IMR-90 (cell line): ENCODE data around the gene LGALS13. TPM values are rescaled to one million over a fixed set of nuclear protein-coding genes. Genes with fewer than 3 reads are reported as not detected.

Experiments used
- ATAC-seq: fragments of 200-7000 bp; cut with Tn5 transposase; 2 replicates; pipeline ENCODE4 v1.9.1; 2020; ENCODE audit warnings: low read depth, mild to moderate bottlenecking, moderate library complexity
- BruUV-seq: library from RNA; stranded (reverse); fragments of 400-500 nt; replicated peaks from 2 replicates; lab custom pipeline; 2021; lab: Mats Ljungman, UMichigan
- CTCF ChIA-PET: fragments of 300-600 bp; formaldehyde crosslinking; extraction: SDS; loops from one replicate; lab custom pipeline; 2021; ENCODE audit warnings: antibody characterized with exemption; lab: Yijun Ruan, JAX
- POLR2A ChIA-PET: fragments of 300-600 bp; sonication (Branson Sonifier 250); formaldehyde crosslinking; loops from one replicate; lab custom pipeline; 2022; ENCODE audit warnings: antibody characterized with exemption; ENCODE audit not compliant: unreplicated experiment; lab: Charles Lee
- DNase-seq: peaks from one replicate; pipeline ENCODE4 v3.0.0; 2013
- H2AFZ ChIP-seq: replicated peaks from 2 replicates; pipeline ENCODE3; 2013; ENCODE audit warnings: low read length, mild to moderate bottlenecking; ENCODE audit not compliant: poor library complexity
- H2AK5ac ChIP-seq: 2 replicates; pipeline ENCODE4 v1.6.1; 2013; ENCODE audit warnings: low read depth, low read length, inconsistent platforms
- H2AK9ac ChIP-seq: replicated peaks from 2 replicates; pipeline ENCODE3; 2013; ENCODE audit warnings: mild to moderate bottlenecking, low read depth, low read length, moderate library complexity; ENCODE audit not compliant: poor library complexity
- H2BK120ac ChIP-seq: 2 replicates; pipeline ENCODE4 v1.6.1; 2013; ENCODE audit warnings: low read depth, low read length, inconsistent platforms
- H2BK15ac ChIP-seq: 3 replicates; pipeline ENCODE4 v1.6.1; 2013; ENCODE audit warnings: low read depth, low read length, inconsistent platforms
- H2BK20ac ChIP-seq: 2 replicates; pipeline ENCODE4 v1.6.1; 2013; ENCODE audit warnings: low read depth, mild to moderate bottlenecking, inconsistent platforms, low read length, moderate library complexity
- H2BK5ac ChIP-seq: 2 replicates; pipeline ENCODE4 v1.6.1; 2013; ENCODE audit warnings: mild to moderate bottlenecking, low read depth, low read length, inconsistent platforms; ENCODE audit not compliant: poor library complexity, severe bottlenecking
- H3K14ac ChIP-seq: replicated peaks from 2 replicates; pipeline ENCODE4 v1.6.1; 2013; ENCODE audit warnings: low read depth, low read length, inconsistent platforms
- H3K18ac ChIP-seq: 2 replicates; pipeline ENCODE4 v1.6.1; 2013; ENCODE audit warnings: low read depth, low read length, control low read depth
- H3K23ac ChIP-seq: 2 replicates; pipeline ENCODE4 v1.6.1; 2013; ENCODE audit warnings: low read depth, low read length, inconsistent platforms
- H3K27ac ChIP-seq: 2 replicates; pipeline ENCODE4 v1.5.1; 2013; ENCODE audit warnings: mild to moderate bottlenecking, control low read depth, low read length; ENCODE audit not compliant: insufficient read depth
- H3K27me3 ChIP-seq: 2 replicates; pipeline ENCODE4 v1.6.1; 2013; ENCODE audit warnings: low read length; ENCODE audit not compliant: control insufficient read depth, insufficient read depth
- H3K36me3 ChIP-seq: 2 replicates; pipeline ENCODE4 v1.6.1; 2013; ENCODE audit warnings: low read length, mixed read lengths; ENCODE audit not compliant: control insufficient read depth, insufficient read depth
- H3K4ac ChIP-seq: 2 replicates; pipeline ENCODE4 v1.6.1; 2013; ENCODE audit warnings: low read depth, low read length, inconsistent platforms
- H3K4me1 ChIP-seq: 2 replicates; pipeline ENCODE4 v1.6.1; 2013; ENCODE audit warnings: low read length, mixed read lengths; ENCODE audit not compliant: control insufficient read depth, insufficient read depth
- H3K4me2 ChIP-seq: 2 replicates; pipeline ENCODE4 v1.6.1; 2013; ENCODE audit warnings: low read depth, mild to moderate bottlenecking, control low read depth, low read length, moderate library complexity
- H3K4me3 ChIP-seq: 2 replicates; pipeline ENCODE4 v1.5.1; 2013; ENCODE audit warnings: low read depth, mild to moderate bottlenecking, control low read depth, low read length, moderate library complexity; ENCODE audit not compliant: insufficient read depth
- H3K56ac ChIP-seq: 2 replicates; pipeline ENCODE4 v1.6.1; 2013; ENCODE audit warnings: low read length, inconsistent platforms; ENCODE audit not compliant: insufficient read depth; ENCODE audit errors: extremely low read depth
- H3K79me1 ChIP-seq, 2 experiments: 2 replicates each; pipeline ENCODE4 v1.6.1; 2013; ENCODE audit warnings: low read length in 2 of 2, inconsistent platforms in 1 of 2, low read depth in 1 of 2
- H3K9ac ChIP-seq: 2 replicates; pipeline ENCODE4 v1.6.1; 2013; ENCODE audit warnings: low read depth, low read length, control low read depth
- H3K9me1 ChIP-seq: 2 replicates; pipeline ENCODE4 v1.6.1; 2013; ENCODE audit warnings: low read length, inconsistent platforms; ENCODE audit not compliant: insufficient read depth
- H3K9me3 ChIP-seq: 2 replicates; pipeline ENCODE4 v1.6.1; 2013; ENCODE audit warnings: low read length; ENCODE audit not compliant: control insufficient read depth, insufficient read depth
- H4K20me1 ChIP-seq: 2 replicates; pipeline ENCODE4 v1.6.1; 2013; ENCODE audit warnings: low read length, inconsistent platforms; ENCODE audit not compliant: insufficient read depth
- H4K5ac ChIP-seq: 2 replicates; pipeline ENCODE4 v1.6.1; 2013; ENCODE audit warnings: mild to moderate bottlenecking, low read depth, low read length, control low read depth
- H4K8ac ChIP-seq, 2 experiments: 2 replicates each; pipeline ENCODE4 v1.6.1; 2013; ENCODE audit warnings: low read depth in 2 of 2, low read length in 2 of 2, control low read depth in 1 of 2, inconsistent platforms in 1 of 2
- H4K91ac ChIP-seq: 2 replicates; pipeline ENCODE4 v1.6.1; 2013; ENCODE audit warnings: low read depth, low read length, inconsistent platforms; ENCODE audit not compliant: insufficient read depth
- BHLHE40 ChIP-seq: fragments of 150-350 bp; IDR thresholded peaks from 2 replicates; pipeline ENCODE4 v1.6.1; 2016; ENCODE audit warnings: mild to moderate bottlenecking, low read depth, low read length
- CEBPB ChIP-seq: IDR thresholded peaks from 2 replicates; pipeline ENCODE4 v1.6.1; 2012; ENCODE audit warnings: low read depth, low read length, improper control_type of control experiment
- CHD1 ChIP-seq: IDR thresholded peaks from 2 replicates; pipeline ENCODE4 v1.6.1; 2012; ENCODE audit warnings: low read depth, low read length, improper control_type of control experiment
- FOS ChIP-seq: fragments of 150-350 bp; IDR thresholded peaks from 2 replicates; pipeline ENCODE4 v1.6.1; 2016; ENCODE audit warnings: low read depth, low read length
- MAFK ChIP-seq: IDR thresholded peaks from 2 replicates; pipeline ENCODE4 v1.6.1; 2012; ENCODE audit warnings: low read depth, low read length, improper control_type of control experiment
- MAZ ChIP-seq: IDR thresholded peaks from 2 replicates; pipeline ENCODE4 v1.6.1; 2012; ENCODE audit warnings: low read depth, mild to moderate bottlenecking, low read length, improper control_type of control experiment, moderate library complexity, borderline replicate concordance
- MXI1 ChIP-seq: IDR thresholded peaks from 2 replicates; pipeline ENCODE4 v1.6.1; 2012; ENCODE audit warnings: low read depth, mild to moderate bottlenecking, low read length, moderate library complexity, borderline replicate concordance
- NFE2L2 ChIP-seq: fragments of 150-350 bp; IDR thresholded peaks from 2 replicates; pipeline ENCODE4 v1.6.1; 2016; ENCODE audit warnings: low read depth, mild to moderate bottlenecking, low read length
- POLR2A ChIP-seq: IDR thresholded peaks from 2 replicates; pipeline ENCODE4 v1.6.1; 2012; ENCODE audit warnings: mild to moderate bottlenecking, low read depth, low read length
- RAD21 ChIP-seq: IDR thresholded peaks from 2 replicates; pipeline ENCODE4 v1.6.1; 2012; ENCODE audit warnings: low read length, improper control_type of control experiment
- RCOR1 ChIP-seq: IDR thresholded peaks from 2 replicates; pipeline ENCODE4 v1.6.1; 2012; ENCODE audit warnings: mild to moderate bottlenecking, low read length, improper control_type of control experiment; ENCODE audit not compliant: insufficient replicate concordance
- RFX5 ChIP-seq: IDR thresholded peaks from 2 replicates; pipeline ENCODE4 v1.8.0; 2012; ENCODE audit warnings: low read depth, mild to moderate bottlenecking, low read length, moderate library complexity
- SMC3 ChIP-seq: fragments of 150-350 bp; IDR thresholded peaks from 2 replicates; pipeline ENCODE4 v1.6.1; 2016; ENCODE audit warnings: low read depth, mild to moderate bottlenecking, antibody characterized with exemption, low read length, moderate library complexity
- WGBS, 2 experiments: methylation state at CpG; one replicate each; pipeline versions ENCODE4 v1.1.5 to v1.1.7; 2013; ENCODE audit warnings: missing lambda C conversion rate in 2 of 2; ENCODE audit not compliant: insufficient read length in 1 of 2; ENCODE audit errors: extremely low coverage in 2 of 2; 5-methylcytosine and 5-hydroxymethylcytosine counted together
- dilution Hi-C: fragments of 300-500 bp; cut with HindIII; formaldehyde crosslinking; loops from one replicate; pipeline ENCODE4 v1.14.3; 2018; ENCODE audit warnings: low sequenced_read_pairs; ENCODE audit not compliant: unreplicated experiment
- in situ Hi-C: fragments of 300-500 bp; cut with MboI; formaldehyde crosslinking; loops from 3 replicates; pipeline ENCODE4 v1.14.3; 2019; ENCODE audit warnings: low sequenced_read_pairs, inconsistent platforms, mixed read lengths
- intact Hi-C: fragments of 100-400 bp; cut with micrococcal nuclease; formaldehyde crosslinking; loops from 2 replicates; pipeline ENCODE4 v1.10.0; 2022
- polyA plus RNA-seq, 3 experiments: library from polyadenylated mRNA; depleted of rRNA; stranded (reverse); fragments of >200 nt; gene quantifications; 2 replicates each; pipeline ENCODE4 v1.2.3, GENCODE V29; 2012; ENCODE audit warnings: low replicate concordance in 1 of 3
- total RNA-seq: library from RNA; depleted of rRNA; stranded (reverse); fragments of >200 nt; gene quantifications from 2 replicates; pipeline ENCODE4 v1.2.3, GENCODE V29; 2012
- TF ChIP-seq, protein P1 (sequence below): fragments of 150-350 bp; IDR thresholded peaks from 2 replicates; pipeline ENCODE4 v1.6.1; 2017; ENCODE audit warnings: mild to moderate bottlenecking, antibody characterized with exemption, low read length, low read depth
- TF ChIP-seq, protein P2 (sequence below): conservative IDR thresholded peaks from 2 replicates; pipeline ENCODE4 v1.5.1; 2012; ENCODE audit warnings: mild to moderate bottlenecking, low read depth, low read length, improper control_type of control experiment
- TF ChIP-seq, protein P3 (sequence below): fragments of 150-350 bp; IDR thresholded peaks from 2 replicates; pipeline ENCODE4 v1.6.1; 2016; ENCODE audit warnings: low read depth, mild to moderate bottlenecking, low read length, moderate library complexity, borderline replicate concordance

The LGALS13 gene
- total and polyA plus RNA-seq, 2 of the 4 experiments (the other 2 are of a cell fraction), result not detected

DNA sequence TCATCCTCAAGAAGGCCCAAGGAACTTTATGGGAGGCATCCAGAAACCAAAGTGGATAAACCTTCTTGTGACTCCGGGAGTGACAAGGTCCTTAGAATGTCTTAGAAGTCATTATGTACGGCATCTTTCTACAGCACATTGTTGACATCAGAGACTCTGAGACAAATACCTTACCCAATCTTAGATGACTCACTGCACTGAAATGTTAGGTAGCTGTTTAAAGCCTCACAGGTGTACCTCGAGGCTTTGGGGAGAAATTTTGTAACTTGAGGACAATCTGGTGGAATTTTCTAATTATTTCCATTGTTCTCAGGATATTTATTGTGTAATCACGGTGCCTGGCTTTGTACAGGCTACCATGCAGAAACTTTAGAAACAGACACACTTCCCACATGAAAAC lies 14.8 kb upstream of the LGALS13 start:
- ChIA-PET POLR2A (no interaction called here), CTCF (no interaction called here)
- Histone ChIP-seq H3K9me3 (no peaks in the 10 kb centered on the region), H3K9me1 (no peaks in the 10 kb centered on the region), H2AK5ac (no peak overlapping the region), H2AK9ac (no peak overlapping the region), H3K18ac (no peak overlapping the region), H2BK5ac (no peak overlapping the region), H3K9ac (no peak overlapping the region), H3K4me2 (no peak overlapping the region), H3K36me3 (no peaks in the 10 kb centered on the region), H3K27ac (no peak overlapping the region), H2BK120ac (no peak overlapping the region), H3K23ac (no peak overlapping the region), H3K79me1 (no peaks in the 10 kb centered on the region), H4K91ac (no peak overlapping the region), H4K5ac (no peak overlapping the region), H3K14ac (no peak overlapping the region), H3K56ac (no peak overlapping the region), H3K4me1 (no peaks in the 10 kb centered on the region), H4K20me1 (no peaks in the 10 kb centered on the region), H3K4me3 (no peak overlapping the region), H2BK20ac (no peak overlapping the region), H2BK15ac (no peak overlapping the region), H4K8ac (no peak overlapping the region), H2AFZ (no peak overlapping the region), H3K4ac (no peak overlapping the region), H3K27me3 (no peaks in the 10 kb centered on the region)
- dilution Hi-C loops (no loop called here), intact Hi-C loops (no loop called here), in situ Hi-C loops (no loop called here)
- BruUV-seq, result no TSS peak
- no CpG with 5 or more reads among the region's 4 CpGs for WGBS, 2 experiments
- TF ChIP-seq RAD21, result no peak
- TF ChIP-seq, protein P1, sequence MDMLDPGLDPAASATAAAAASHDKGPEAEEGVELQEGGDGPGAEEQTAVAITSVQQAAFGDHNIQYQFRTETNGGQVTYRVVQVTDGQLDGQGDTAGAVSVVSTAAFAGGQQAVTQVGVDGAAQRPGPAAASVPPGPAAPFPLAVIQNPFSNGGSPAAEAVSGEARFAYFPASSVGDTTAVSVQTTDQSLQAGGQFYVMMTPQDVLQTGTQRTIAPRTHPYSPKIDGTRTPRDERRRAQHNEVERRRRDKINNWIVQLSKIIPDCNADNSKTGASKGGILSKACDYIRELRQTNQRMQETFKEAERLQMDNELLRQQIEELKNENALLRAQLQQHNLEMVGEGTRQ, result no peak
- TF ChIP-seq, protein P2, sequence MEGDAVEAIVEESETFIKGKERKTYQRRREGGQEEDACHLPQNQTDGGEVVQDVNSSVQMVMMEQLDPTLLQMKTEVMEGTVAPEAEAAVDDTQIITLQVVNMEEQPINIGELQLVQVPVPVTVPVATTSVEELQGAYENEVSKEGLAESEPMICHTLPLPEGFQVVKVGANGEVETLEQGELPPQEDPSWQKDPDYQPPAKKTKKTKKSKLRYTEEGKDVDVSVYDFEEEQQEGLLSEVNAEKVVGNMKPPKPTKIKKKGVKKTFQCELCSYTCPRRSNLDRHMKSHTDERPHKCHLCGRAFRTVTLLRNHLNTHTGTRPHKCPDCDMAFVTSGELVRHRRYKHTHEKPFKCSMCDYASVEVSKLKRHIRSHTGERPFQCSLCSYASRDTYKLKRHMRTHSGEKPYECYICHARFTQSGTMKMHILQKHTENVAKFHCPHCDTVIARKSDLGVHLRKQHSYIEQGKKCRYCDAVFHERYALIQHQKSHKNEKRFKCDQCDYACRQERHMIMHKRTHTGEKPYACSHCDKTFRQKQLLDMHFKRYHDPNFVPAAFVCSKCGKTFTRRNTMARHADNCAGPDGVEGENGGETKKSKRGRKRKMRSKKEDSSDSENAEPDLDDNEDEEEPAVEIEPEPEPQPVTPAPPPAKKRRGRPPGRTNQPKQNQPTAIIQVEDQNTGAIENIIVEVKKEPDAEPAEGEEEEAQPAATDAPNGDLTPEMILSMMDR, result no peak
- TF ChIP-seq CHD1, result no peak
- TF ChIP-seq NFE2L2, result no peak
- TF ChIP-seq BHLHE40, result no peak
- no peak for TF ChIP-seq SMC3
- TF ChIP-seq MXI1, result no peak
- TF ChIP-seq RCOR1, result no peak
- TF ChIP-seq CEBPB, result no peak
- no peak for TF ChIP-seq POLR2A
- TF ChIP-seq FOS, result no peak
- TF ChIP-seq RFX5, result no peak
- TF ChIP-seq, protein P3, sequence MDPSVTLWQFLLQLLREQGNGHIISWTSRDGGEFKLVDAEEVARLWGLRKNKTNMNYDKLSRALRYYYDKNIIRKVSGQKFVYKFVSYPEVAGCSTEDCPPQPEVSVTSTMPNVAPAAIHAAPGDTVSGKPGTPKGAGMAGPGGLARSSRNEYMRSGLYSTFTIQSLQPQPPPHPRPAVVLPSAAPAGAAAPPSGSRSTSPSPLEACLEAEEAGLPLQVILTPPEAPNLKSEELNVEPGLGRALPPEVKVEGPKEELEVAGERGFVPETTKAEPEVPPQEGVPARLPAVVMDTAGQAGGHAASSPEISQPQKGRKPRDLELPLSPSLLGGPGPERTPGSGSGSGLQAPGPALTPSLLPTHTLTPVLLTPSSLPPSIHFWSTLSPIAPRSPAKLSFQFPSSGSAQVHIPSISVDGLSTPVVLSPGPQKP, result no peak
- no peak for TF ChIP-seq MAFK
- TF ChIP-seq MAZ, result no peak
- DNase-seq, result no peak
- ATAC-seq, result no peak
